DMS53 (cell line): ENCODE measurements around the gene VTI1B.

ENCODE experiments used
- DNase-seq: peaks from one replicate; lab custom pipeline; 2025; lab: John Stamatoyannopoulos, UW

The VTI1B gene

GRCh38 chr14:67679006-67679405 is 4.6 kb upstream of the VTI1B start:
- no peak for DNase-seq

- DNase-seq, result peak; percentile 22
Observed at GRCh38 chr14:67675219-67675582, 769 bp upstream of the VTI1B start.

- peak; percentile 77 for DNase-seq
Observed at GRCh38 chr14:67674139-67674479, 323 bp downstream of the VTI1B start.

GRCh38 chr14:67673451-67673850 is 981 bp downstream of the VTI1B start:
- DNase-seq, result no peak

- DNase-seq, result no peak
Observed at GRCh38 chr14:67668559-67668958, 5.9 kb downstream of the VTI1B start.

GRCh38 chr14:67666750-67667449 is 7.5 kb downstream of the VTI1B start:
- peak; percentile 68 for DNase-seq

GRCh38 chr14:67665868-67666267 is 8.6 kb downstream of the VTI1B start:
- no peak for DNase-seq

GRCh38 chr14:67663633-67664032 is 10.8 kb downstream of the VTI1B start:
- no peak for DNase-seq

GRCh38 chr14:67653651-67654280 is 20.7 kb downstream of the VTI1B start:
- no peak for DNase-seq

GRCh38 chr14:67652189-67652588 is 22.2 kb downstream of the VTI1B start:
- no peak for DNase-seq

- DNase-seq, result no peak
Observed at GRCh38 chr14:67650694-67651093, 23.7 kb downstream of the VTI1B start.

GRCh38 chr14:67650151-67650550 is 24.3 kb downstream of the VTI1B start:
- no peak for DNase-seq

GRCh38 chr14:67646131-67646530 is 28.3 kb downstream of the VTI1B start:
- no peak for DNase-seq

- DNase-seq, result no peak
Observed at GRCh38 chr14:67645414-67645813, 29.0 kb downstream of the VTI1B start.

GRCh38 chr14:67644428-67644827 is 30.0 kb downstream of the VTI1B start:
- DNase-seq, result no peak

- no peak for DNase-seq
Observed at GRCh38 chr14:67643713-67644112, 30.7 kb downstream of the VTI1B start.

- no peak for DNase-seq
Observed at GRCh38 chr14:67641902-67642749, 32.3 kb downstream of the VTI1B start.

- no peak for DNase-seq
Observed at GRCh38 chr14:67641480-67641879, 33.0 kb downstream of the VTI1B start.

- DNase-seq, result no peak
Observed at GRCh38 chr14:67638642-67639041, 35.8 kb downstream of the VTI1B start.

GRCh38 chr14:67636361-67636919 is 38.0 kb downstream of the VTI1B start:
- DNase-seq, result peak; percentile 81

- no peak for DNase-seq
Observed at GRCh38 chr14:67633451-67634147, 40.8 kb downstream of the VTI1B start.

GRCh38 chr14:67630938-67631337 is 43.5 kb downstream of the VTI1B start:
- DNase-seq, result no peak
